GM12878 (cell line): ENCODE results near the gene TESK2. TPM values are rescaled to one million over a fixed set of nuclear protein-coding genes. Genes with fewer than 3 reads are reported as not detected.

Source experiments
- ATF7 ChIP-seq: fragments of 450-650 bp; IDR thresholded peaks from 2 replicates; pipeline ENCODE4 v1.6.1; 2016; ENCODE audit warnings: low read depth, mild to moderate bottlenecking
- FOXM1 ChIP-seq: IDR thresholded peaks from 2 replicates; pipeline ENCODE4 v1.6.1; 2012; ENCODE audit warnings: low read depth, mild to moderate bottlenecking, inconsistent platforms, low read length, moderate library complexity
- IKZF2 ChIP-seq, 2 experiments: fragments of 450-650 bp; IDR thresholded peaks; 2 replicates each; pipeline ENCODE4 v1.6.1; 2017; ENCODE audit warnings: mild to moderate bottlenecking in 2 of 2, moderate library complexity in 2 of 2
- IRF4 ChIP-seq: IDR thresholded peaks from 2 replicates; pipeline ENCODE4 v1.6.1; 2011; ENCODE audit warnings: low read depth, low read length
- MXI1 ChIP-seq: fragments of 150-350 bp; IDR thresholded peaks from 2 replicates; pipeline ENCODE4 v1.6.1; 2011; ENCODE audit warnings: low read depth, mild to moderate bottlenecking, inconsistent platforms, low read length, improper control_type of control experiment
- MYB ChIP-seq: fragments of 150-350 bp; IDR thresholded peaks from 2 replicates; pipeline ENCODE4 v1.6.1; 2014; ENCODE audit warnings: mild to moderate bottlenecking, low read depth, low read length, borderline replicate concordance
- NR2C1 ChIP-seq: fragments of 450-650 bp; IDR thresholded peaks from 2 replicates; pipeline ENCODE4 v1.6.1; 2017; ENCODE audit warnings: antibody characterized with exemption, mild to moderate bottlenecking, moderate library complexity
- NRF1 ChIP-seq: conservative IDR thresholded peaks from 2 replicates; pipeline ENCODE4 v1.6.1; 2011; ENCODE audit warnings: mild to moderate bottlenecking, low read depth, low read length, improper control_type of control experiment
- RCOR1 ChIP-seq: conservative IDR thresholded peaks from 2 replicates; pipeline ENCODE4 v1.6.1; 2012; ENCODE audit warnings: low read depth, low read length, improper control_type of control experiment
- RELA ChIP-seq: fragments of 450-650 bp; IDR thresholded peaks from 2 replicates; pipeline ENCODE4 v1.8.0; 2014; ENCODE audit warnings: borderline replicate concordance; ENCODE audit not compliant: partially characterized antibody
- RUNX3 ChIP-seq: IDR thresholded peaks from 2 replicates; pipeline ENCODE4 v1.6.1; 2012; ENCODE audit warnings: low read length, inconsistent platforms
- SMAD1 ChIP-seq: fragments of 450-650 bp; IDR thresholded peaks from 2 replicates; pipeline ENCODE4 v1.6.1; 2018; ENCODE audit warnings: mild to moderate bottlenecking, low read depth; ENCODE audit not compliant: partially characterized antibody
- TCF7 ChIP-seq: IDR thresholded peaks from 2 replicates; pipeline ENCODE4 v1.6.1; 2014; ENCODE audit warnings: antibody characterized with exemption, borderline replicate concordance
- polyA plus RNA-seq, 11 experiments: library from polyadenylated mRNA; depleted of rRNA in 4 of 11; unstranded in 6 of 11; stranded (reverse) in 5 of 11; fragments of >200 nt; fragmentation: Nextera tagmentation in 4 of 11; fragmentation: Illumina TruSeq in 1 of 11; extraction: Ambion mirVana in 4 of 11; extraction: Trizol in 1 of 11; gene quantifications; 1 replicate in 1 of 11; 2 replicates in 10 of 11; pipeline versions ENCODE4 v1.2.1 to v1.2.3, GENCODE V29; 2011 to 2016; ENCODE audit warnings: inconsistent platforms in 2 of 11, missing spikeins in 2 of 11, low read depth in 1 of 11
- total RNA-seq, 4 experiments: library from RNA; depleted of rRNA in 3 of 4; stranded (reverse); fragments of >200 nt in 3 of 4; fragmentation: Illumina TruSeq in 1 of 4; extraction: Trizol in 1 of 4; gene quantifications; 2 replicates each; pipeline versions ENCODE4 v1.2.1 to v1.2.3, GENCODE V29; 2013 to 2021
- TF ChIP-seq, protein P1 (sequence below): IDR thresholded peaks from 2 replicates; pipeline ENCODE4 v1.6.1; 2012; ENCODE audit warnings: low read depth, low read length, improper control_type of control experiment
- TF ChIP-seq, protein P2 (sequence below): fragments of 150-350 bp; IDR thresholded peaks from 2 replicates; pipeline ENCODE4 v1.6.1; 2014; ENCODE audit warnings: mild to moderate bottlenecking, low read depth, low read length

TESK2 gene
- total and polyA plus RNA-seq, 10 of the 15 experiments (the other 5 are each of a cell fraction or from before 2014, with no cell fraction given) = 2.2 to 10.0 (median 5.7) TPM

DNA sequence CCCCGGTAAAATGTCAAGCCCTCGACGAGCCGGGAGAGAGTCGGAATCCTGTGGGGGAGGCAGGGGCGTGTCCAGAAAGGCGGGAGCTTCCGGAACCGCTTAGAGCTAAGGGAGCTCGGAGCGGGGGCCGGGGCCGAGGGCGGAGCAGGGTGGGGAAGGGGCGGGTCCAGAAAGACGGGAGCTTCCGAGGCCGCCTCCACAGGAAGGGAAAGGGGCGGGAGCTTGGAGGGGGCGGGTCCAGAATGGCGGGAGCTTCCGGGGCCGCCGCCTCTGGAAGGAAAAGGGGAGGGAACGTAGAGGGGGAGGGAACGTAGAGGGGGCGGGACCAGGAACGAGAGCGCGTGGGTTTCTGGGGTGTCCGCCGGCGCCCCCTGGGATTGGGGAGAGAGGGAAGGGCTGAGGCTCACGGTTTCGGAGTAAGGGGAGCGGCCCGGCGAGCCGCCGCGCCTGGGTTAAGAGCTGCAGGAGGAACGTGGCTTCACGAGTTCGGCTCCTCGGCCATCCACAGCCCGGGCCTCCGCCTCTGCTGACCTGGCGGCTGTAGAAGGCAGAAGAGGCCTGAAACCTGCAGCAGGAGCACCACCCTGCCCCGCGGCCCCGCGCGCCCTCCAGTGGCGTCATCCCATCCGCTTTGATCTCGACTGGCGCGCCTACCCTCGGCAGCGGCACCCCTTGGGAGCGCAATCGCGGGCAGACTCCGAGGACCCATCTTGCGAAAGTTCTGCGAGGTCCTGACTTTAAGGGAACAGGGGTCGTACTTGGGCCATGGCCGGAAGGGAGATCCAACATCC is 187.2 kb downstream of the TESK2 start (continued):
- 0 out of 2 replicates have a peak, but pooled peaks have one; percentile 2 for TF ChIP-seq FOXM1
- TF ChIP-seq TCF7 = peak; percentile 97
- TF ChIP-seq, protein P1, sequence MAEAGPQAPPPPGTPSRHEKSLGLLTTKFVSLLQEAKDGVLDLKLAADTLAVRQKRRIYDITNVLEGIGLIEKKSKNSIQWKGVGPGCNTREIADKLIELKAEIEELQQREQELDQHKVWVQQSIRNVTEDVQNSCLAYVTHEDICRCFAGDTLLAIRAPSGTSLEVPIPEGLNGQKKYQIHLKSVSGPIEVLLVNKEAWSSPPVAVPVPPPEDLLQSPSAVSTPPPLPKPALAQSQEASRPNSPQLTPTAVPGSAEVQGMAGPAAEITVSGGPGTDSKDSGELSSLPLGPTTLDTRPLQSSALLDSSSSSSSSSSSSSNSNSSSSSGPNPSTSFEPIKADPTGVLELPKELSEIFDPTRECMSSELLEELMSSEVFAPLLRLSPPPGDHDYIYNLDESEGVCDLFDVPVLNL = no peak
- TF ChIP-seq NR2C1 = no peak
- 0 out of 2 replicates have a peak, but pooled peaks have one; percentile 11 for TF ChIP-seq MXI1
- no peak for TF ChIP-seq MYB
- no peak for TF ChIP-seq RCOR1
- TF ChIP-seq ATF7 = peak; percentile 80
- peak; percentile 55 to 66; a peak in 1 of 4 replicates for TF ChIP-seq IKZF2 (IDR thresholded peaks at IDR 0.05)
- TF ChIP-seq RELA = peak; percentile 41
- 0 out of 2 replicates have a peak, but pooled peaks have one; percentile 12 for TF ChIP-seq RUNX3
- peak; percentile 38; the same call in 1 of the 2 replicates for TF ChIP-seq IRF4
- no peak for TF ChIP-seq NRF1
- TF ChIP-seq, protein P2, sequence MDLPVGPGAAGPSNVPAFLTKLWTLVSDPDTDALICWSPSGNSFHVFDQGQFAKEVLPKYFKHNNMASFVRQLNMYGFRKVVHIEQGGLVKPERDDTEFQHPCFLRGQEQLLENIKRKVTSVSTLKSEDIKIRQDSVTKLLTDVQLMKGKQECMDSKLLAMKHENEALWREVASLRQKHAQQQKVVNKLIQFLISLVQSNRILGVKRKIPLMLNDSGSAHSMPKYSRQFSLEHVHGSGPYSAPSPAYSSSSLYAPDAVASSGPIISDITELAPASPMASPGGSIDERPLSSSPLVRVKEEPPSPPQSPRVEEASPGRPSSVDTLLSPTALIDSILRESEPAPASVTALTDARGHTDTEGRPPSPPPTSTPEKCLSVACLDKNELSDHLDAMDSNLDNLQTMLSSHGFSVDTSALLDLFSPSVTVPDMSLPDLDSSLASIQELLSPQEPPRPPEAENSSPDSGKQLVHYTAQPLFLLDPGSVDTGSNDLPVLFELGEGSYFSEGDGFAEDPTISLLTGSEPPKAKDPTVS = no peak
- peak; percentile 40 for TF ChIP-seq SMAD1
